ENCODE data around the gene NBDY.
"Not testable (repeated sequence)": the region's sequence is repeated elsewhere in the genome, so short reads cannot be mapped to it uniquely, and the experiment has no call there.

The NBDY gene

DNA sequence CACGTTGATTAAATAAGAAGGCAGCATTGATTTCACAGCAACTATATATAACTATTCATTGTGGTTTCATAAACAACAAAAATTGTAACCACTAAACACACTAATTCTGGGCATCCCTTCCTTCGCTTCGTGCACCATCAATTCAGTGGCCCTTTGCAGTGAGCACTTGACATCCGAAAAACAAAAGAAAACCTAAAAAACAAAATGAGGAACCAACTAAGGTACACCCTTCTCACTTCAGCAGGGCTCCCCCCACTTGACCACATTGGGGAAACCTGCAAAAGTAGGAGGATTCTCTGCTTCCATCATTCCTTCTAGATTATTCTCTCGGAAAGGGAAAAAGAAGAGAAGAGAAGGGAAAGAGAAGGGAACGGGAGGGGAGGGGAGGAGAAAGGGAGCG, 28.3 kb downstream of the NBDY start:
- H4K5ac ChIP-seq (ENCODE audit: low read length) = no peak overlapping the region
- H3K9ac ChIP-seq (ENCODE audit: low read length) = no peak overlapping the region
- no peaks in the 10 kb centered on the region for H3K79me1 ChIP-seq (ENCODE audit: low read length)
- H3K4me2 ChIP-seq (ENCODE audit: low read length) = no peak overlapping the region
- H2BK15ac ChIP-seq (replicated peaks; ENCODE audit: low read depth) = no peak overlapping the region
- no peak overlapping the region for H3K4ac ChIP-seq (ENCODE audit: low read depth, low read length)
- no peak overlapping the region for H4K8ac ChIP-seq (ENCODE audit: low read depth, low read length)
- H3K18ac ChIP-seq (ENCODE audit: low read length) = no peak overlapping the region
- H3K23ac ChIP-seq (ENCODE audit: low read length) = no peak overlapping the region
- H2BK5ac ChIP-seq (ENCODE audit: low read length) = no peak overlapping the region
- no peak overlapping the region for H3K4me3 ChIP-seq (ENCODE audit: low read length)
- no peaks in the 10 kb centered on the region for H3K27me3 ChIP-seq (ENCODE audit: insufficient read depth, low read length, poor library complexity)
- no peak overlapping the region for H3K27ac ChIP-seq (ENCODE audit: low read depth, low read length)
- H3K56ac ChIP-seq (ENCODE audit: low read length) = no peak overlapping the region
- no peaks in the 10 kb centered on the region for H3K79me2 ChIP-seq (ENCODE audit: control insufficient read depth, insufficient read depth, low read length)
- no peak for DNase-seq
- H2AK5ac ChIP-seq (ENCODE audit: low read length) = no peak overlapping the region
- no peaks in the 10 kb centered on the region for H3K36me3 ChIP-seq (ENCODE audit: control insufficient read depth, insufficient read depth, low read length)
- WGBS (ENCODE audit: extremely low coverage, insufficient coverage, low lambda C conversion rate) = no CpG with 5 or more reads among the region's 7 CpGs
- H2BK120ac ChIP-seq (ENCODE audit: low read depth, low read length) = no peak overlapping the region
- no peaks in the 10 kb centered on the region for H3K4me1 ChIP-seq (ENCODE audit: control insufficient read depth, low read depth, low read length)

DNA sequence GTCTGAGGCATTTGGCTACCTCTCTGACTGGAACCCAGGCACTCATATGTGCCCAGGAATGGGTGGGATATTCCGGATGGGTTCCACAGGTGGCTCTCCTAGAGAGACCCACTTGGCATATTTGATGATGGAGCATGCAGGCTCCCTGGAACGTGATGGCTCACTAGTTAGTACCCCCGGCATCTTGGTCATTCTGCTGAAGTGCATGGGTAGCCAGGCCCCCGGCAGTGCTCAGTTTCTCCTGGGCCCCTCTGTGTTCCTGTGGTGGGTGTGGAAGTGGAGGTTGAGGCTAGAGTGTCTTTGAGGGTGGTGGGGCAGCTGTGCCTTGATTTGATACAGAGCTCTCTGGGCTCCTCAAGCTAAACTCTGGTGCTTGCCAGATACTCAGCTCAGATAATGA, 29.4 kb downstream of the NBDY start:
- Histone ChIP-seq H3K4me2 (ENCODE audit: low read length) (no peak overlapping the region), H3K79me1 (ENCODE audit: low read length) (no peaks in the 10 kb centered on the region), H3K27me3 (ENCODE audit: insufficient read depth, low read length, poor library complexity) (no peaks in the 10 kb centered on the region), H3K18ac (ENCODE audit: low read length) (no peak overlapping the region), H3K23ac (ENCODE audit: low read length) (no peak overlapping the region), H3K79me2 (ENCODE audit: control insufficient read depth, insufficient read depth, low read length) (no peaks in the 10 kb centered on the region), H3K4ac (ENCODE audit: low read depth, low read length) (no peak overlapping the region), H4K8ac (ENCODE audit: low read depth, low read length) (no peak overlapping the region), H4K5ac (ENCODE audit: low read length) (no peak overlapping the region), H3K9ac (ENCODE audit: low read length) (no peak overlapping the region), H2BK5ac (ENCODE audit: low read length) (no peak overlapping the region), H2AK5ac (ENCODE audit: low read length) (no peak overlapping the region), H2BK15ac (replicated peaks; ENCODE audit: low read depth) (no peak overlapping the region), H3K4me1 (ENCODE audit: control insufficient read depth, low read depth, low read length) (no peaks in the 10 kb centered on the region), H3K36me3 (ENCODE audit: control insufficient read depth, insufficient read depth, low read length) (no peaks in the 10 kb centered on the region), H3K27ac (ENCODE audit: low read depth, low read length) (no peak overlapping the region), H3K56ac (ENCODE audit: low read length) (no peak overlapping the region), H3K4me3 (ENCODE audit: low read length) (no peak overlapping the region), H2BK120ac (ENCODE audit: low read depth, low read length) (no peak overlapping the region)
- WGBS (ENCODE audit: extremely low coverage, insufficient coverage, low lambda C conversion rate) = no CpG with 5 or more reads among the region's 4 CpGs
- DNase-seq = no peak

DNA sequence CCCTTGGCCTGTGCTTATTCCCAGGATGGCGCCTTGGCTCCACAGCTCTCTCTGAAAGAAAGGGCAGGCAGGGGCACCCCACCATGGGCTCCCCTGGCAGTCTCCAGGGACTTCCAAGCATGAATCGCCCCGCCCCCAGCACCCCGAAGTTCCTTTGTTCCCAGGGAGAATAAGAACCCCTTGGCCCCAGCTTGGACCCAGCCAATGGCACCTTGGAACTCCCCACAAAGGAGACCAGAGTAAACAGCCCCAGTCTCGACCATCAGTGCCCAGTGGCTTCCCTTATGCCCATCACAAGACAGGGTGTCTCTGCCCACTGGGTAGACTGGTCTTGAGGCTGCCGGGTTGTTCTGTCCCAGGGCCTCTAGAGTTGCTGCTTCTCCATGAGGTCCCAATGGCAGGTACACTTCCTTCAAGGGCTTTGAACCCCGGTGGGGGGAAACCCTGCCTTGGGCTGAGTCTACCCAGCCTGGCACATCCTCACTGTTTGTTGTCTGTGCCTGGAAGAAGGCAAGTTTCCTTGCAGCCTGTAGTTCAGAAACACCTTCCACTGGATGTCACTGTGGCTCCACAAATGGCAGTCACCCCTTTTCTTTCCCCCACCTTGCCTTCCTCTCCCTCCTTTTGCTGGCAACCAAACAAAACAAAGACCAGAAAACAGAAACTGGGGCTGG, 30.8 kb downstream of the NBDY start:
- WGBS (ENCODE audit: extremely low coverage, insufficient coverage, low lambda C conversion rate) = no CpG with 5 or more reads among the region's 7 CpGs
- no peak for DNase-seq
- H3K9ac ChIP-seq (ENCODE audit: low read length) = no peak overlapping the region

DNA sequence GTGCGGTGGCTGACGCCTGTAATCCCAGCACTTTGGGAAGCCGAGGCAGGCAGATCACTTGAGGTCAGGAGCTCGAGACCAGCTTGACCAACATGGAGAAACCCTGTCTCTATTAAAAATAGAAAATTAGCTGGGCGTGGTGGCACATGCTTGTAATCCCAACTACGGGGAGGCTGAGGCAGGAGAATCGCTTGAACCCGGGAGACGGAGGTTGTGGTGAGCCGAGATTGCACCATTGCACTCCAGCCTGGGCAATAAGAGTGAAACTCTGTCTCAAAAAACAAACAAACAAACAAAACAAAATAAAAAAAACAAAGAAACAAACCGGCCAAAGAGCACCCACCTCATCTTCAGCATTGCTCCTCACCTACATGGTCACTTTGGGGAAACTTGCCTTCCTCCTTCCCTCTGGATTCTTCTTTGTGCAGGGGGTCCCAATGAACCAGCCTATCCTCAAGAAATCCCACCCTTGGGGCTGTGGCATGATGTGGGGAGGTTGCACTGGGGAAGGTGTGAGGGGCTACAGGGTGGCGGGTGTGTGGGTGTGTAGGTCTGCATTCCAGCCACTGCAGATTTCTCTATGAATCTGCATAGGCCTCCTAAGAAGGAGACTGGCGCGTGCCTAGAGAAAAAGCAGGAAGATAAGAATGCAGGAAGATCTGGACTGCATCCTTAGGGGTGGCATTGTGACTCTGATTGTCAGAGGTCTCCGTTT, 31.5 kb downstream of the NBDY start:
- H3K36me3 ChIP-seq (ENCODE audit: control insufficient read depth, insufficient read depth, low read length); H3K4ac ChIP-seq (ENCODE audit: low read depth, low read length); H3K27ac ChIP-seq (ENCODE audit: low read depth, low read length); H2BK5ac ChIP-seq (ENCODE audit: low read length); H3K18ac ChIP-seq (ENCODE audit: low read length); H3K56ac ChIP-seq (ENCODE audit: low read length); H3K4me3 ChIP-seq (ENCODE audit: low read length); H3K79me2 ChIP-seq (ENCODE audit: control insufficient read depth, insufficient read depth, low read length); H3K4me1 ChIP-seq (ENCODE audit: control insufficient read depth, low read depth, low read length); H2AK5ac ChIP-seq (ENCODE audit: low read length); H3K23ac ChIP-seq (ENCODE audit: low read length); H3K79me1 ChIP-seq (ENCODE audit: low read length); H3K27me3 ChIP-seq (ENCODE audit: insufficient read depth, low read length, poor library complexity); H4K8ac ChIP-seq (ENCODE audit: low read depth, low read length); H2BK15ac ChIP-seq (replicated peaks; ENCODE audit: low read depth); H3K4me2 ChIP-seq (ENCODE audit: low read length); H3K9ac ChIP-seq (ENCODE audit: low read length); DNase-seq; H2BK120ac ChIP-seq (ENCODE audit: low read depth, low read length); H4K5ac ChIP-seq (ENCODE audit: low read length): not testable (repeated sequence)
- no CpG with 5 or more reads among the region's 15 CpGs for WGBS (ENCODE audit: extremely low coverage, insufficient coverage, low lambda C conversion rate)

More for the DNA sequence above, 30.8 kb downstream of the NBDY start:
- no peak overlapping the region for H3K18ac ChIP-seq (ENCODE audit: low read length)
- no peaks in the 10 kb centered on the region for H3K79me2 ChIP-seq (ENCODE audit: control insufficient read depth, insufficient read depth, low read length)
- no peak overlapping the region for H2BK15ac ChIP-seq (replicated peaks; ENCODE audit: low read depth)
- no peak overlapping the region for H3K27ac ChIP-seq (ENCODE audit: low read depth, low read length)
- no peaks in the 10 kb centered on the region for H3K27me3 ChIP-seq (ENCODE audit: insufficient read depth, low read length, poor library complexity)
- no peaks in the 10 kb centered on the region for H3K4me1 ChIP-seq (ENCODE audit: control insufficient read depth, low read depth, low read length)
- H2AK5ac ChIP-seq (ENCODE audit: low read length) = no peak overlapping the region
- no peak overlapping the region for H3K56ac ChIP-seq (ENCODE audit: low read length)
- no peak overlapping the region for H3K4me2 ChIP-seq (ENCODE audit: low read length)
- H2BK120ac ChIP-seq (ENCODE audit: low read depth, low read length) = no peak overlapping the region
- no peak overlapping the region for H3K23ac ChIP-seq (ENCODE audit: low read length)
- H2BK5ac ChIP-seq (ENCODE audit: low read length) = no peak overlapping the region
- H4K5ac ChIP-seq (ENCODE audit: low read length) = no peak overlapping the region
- no peaks in the 10 kb centered on the region for H3K36me3 ChIP-seq (ENCODE audit: control insufficient read depth, insufficient read depth, low read length)
- no peak overlapping the region for H3K4ac ChIP-seq (ENCODE audit: low read depth, low read length)
- no peaks in the 10 kb centered on the region for H3K79me1 ChIP-seq (ENCODE audit: low read length)
- H3K4me3 ChIP-seq (ENCODE audit: low read length) = no peak overlapping the region
- no peak overlapping the region for H4K8ac ChIP-seq (ENCODE audit: low read depth, low read length)

DNA sequence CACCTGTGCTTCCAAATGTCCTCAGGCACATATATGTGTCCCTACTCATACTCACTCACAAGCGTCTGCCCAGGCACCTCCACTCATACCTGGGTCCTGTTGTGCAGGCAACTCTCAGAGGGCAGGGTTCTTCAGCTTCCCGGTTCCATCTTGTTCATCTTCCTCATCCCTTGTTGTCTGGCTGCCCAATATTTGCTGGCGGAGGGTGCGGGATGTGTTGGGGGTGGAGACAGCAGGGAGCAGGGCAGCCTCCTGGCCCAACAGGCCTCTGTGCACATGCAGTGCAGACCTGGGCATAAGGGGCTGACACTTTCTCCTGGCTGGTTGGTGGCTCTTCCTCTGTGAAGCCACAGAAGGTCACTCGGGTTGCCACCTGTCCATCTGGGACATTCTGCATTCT, 32.1 kb downstream of the NBDY start:
- Histone ChIP-seq H2BK120ac (ENCODE audit: low read depth, low read length) (no peak overlapping the region), H3K4me2 (ENCODE audit: low read length) (no peak overlapping the region), H3K27me3 (ENCODE audit: insufficient read depth, low read length, poor library complexity) (no peaks in the 10 kb centered on the region), H3K79me2 (ENCODE audit: control insufficient read depth, insufficient read depth, low read length) (no peaks in the 10 kb centered on the region), H3K27ac (ENCODE audit: low read depth, low read length) (no peak overlapping the region), H3K18ac (ENCODE audit: low read length) (no peak overlapping the region), H2BK15ac (replicated peaks; ENCODE audit: low read depth) (no peak overlapping the region), H3K4me1 (ENCODE audit: control insufficient read depth, low read depth, low read length) (no peaks in the 10 kb centered on the region), H3K56ac (ENCODE audit: low read length) (no peak overlapping the region), H4K5ac (ENCODE audit: low read length) (no peak overlapping the region), H3K36me3 (ENCODE audit: control insufficient read depth, insufficient read depth, low read length) (no peaks in the 10 kb centered on the region), H3K79me1 (ENCODE audit: low read length) (no peaks in the 10 kb centered on the region), H2AK5ac (ENCODE audit: low read length) (no peak overlapping the region), H3K23ac (ENCODE audit: low read length) (no peak overlapping the region), H3K9ac (ENCODE audit: low read length) (no peak overlapping the region), H3K4ac (ENCODE audit: low read depth, low read length) (no peak overlapping the region), H4K8ac (ENCODE audit: low read depth, low read length) (no peak overlapping the region), H3K4me3 (ENCODE audit: low read length) (no peak overlapping the region), H2BK5ac (ENCODE audit: low read length) (no peak overlapping the region)
- no CpG with 5 or more reads among the region's 5 CpGs for WGBS (ENCODE audit: extremely low coverage, insufficient coverage, low lambda C conversion rate)
- no peak for DNase-seq

All from mesendoderm (in vitro differentiated cells).